ENCODE results near the gene RRM1. TPM values are rescaled to one million over a fixed set of nuclear protein-coding genes. Genes with fewer than 3 reads are reported as not detected.

The RRM1 gene
- total RNA-seq, 1 donor from 2014 or later = 34.1 TPM

DNA sequence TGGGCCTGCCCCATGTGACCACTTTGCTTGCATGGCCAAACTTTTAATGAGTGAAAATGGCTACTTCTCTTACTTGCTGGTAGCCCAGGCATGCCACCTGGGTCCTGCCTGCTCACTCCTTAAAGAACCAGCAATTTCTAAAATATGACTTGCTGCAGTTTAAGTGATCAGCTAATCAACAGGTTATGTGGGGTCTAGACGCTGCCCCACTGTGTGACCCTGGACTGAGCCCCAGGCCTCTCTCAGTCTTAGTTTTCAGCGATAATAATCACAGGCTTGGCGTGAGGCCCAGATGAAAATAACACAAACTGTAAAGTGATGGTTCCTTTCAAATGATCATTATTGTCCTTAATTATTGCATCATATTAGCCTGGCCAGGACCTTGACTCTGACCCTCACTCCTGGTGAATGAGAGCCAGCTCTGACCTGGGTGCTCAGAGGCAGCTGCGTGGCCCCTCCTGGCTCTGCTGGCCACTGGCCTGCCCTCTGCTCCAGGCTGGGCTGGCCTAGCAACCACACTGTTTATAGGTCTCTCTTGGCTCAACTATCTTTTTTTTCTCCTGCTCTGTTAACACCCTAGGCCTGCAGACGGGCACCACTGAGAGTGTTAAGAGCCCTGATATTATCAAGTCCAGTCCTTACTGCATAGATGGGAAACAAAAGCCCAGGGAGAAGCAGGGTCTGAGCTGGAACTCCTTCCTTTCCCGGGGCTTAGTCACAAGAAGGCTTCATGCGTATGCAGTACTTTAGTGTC is 89.7 kb downstream of the RRM1 start:
- Mint-ChIP-seq H3K27ac (ENCODE audit: unreplicated experiment) (no peak overlapping the region), H3K9me3 (ENCODE audit: low read depth) (no peaks in the 10 kb centered on the region), H3K4me3 (ENCODE audit: unreplicated experiment) (no peak overlapping the region), H3K36me3 (ENCODE audit: low read depth) (no peaks in the 10 kb centered on the region), H3K27me3 (ENCODE audit: low read depth) (no peaks in the 10 kb centered on the region), H3K4me1 (ENCODE audit: low read depth) (peaks cover 4% of the 10 kb centered on the region)
- TF ChIP-seq, protein P1, sequence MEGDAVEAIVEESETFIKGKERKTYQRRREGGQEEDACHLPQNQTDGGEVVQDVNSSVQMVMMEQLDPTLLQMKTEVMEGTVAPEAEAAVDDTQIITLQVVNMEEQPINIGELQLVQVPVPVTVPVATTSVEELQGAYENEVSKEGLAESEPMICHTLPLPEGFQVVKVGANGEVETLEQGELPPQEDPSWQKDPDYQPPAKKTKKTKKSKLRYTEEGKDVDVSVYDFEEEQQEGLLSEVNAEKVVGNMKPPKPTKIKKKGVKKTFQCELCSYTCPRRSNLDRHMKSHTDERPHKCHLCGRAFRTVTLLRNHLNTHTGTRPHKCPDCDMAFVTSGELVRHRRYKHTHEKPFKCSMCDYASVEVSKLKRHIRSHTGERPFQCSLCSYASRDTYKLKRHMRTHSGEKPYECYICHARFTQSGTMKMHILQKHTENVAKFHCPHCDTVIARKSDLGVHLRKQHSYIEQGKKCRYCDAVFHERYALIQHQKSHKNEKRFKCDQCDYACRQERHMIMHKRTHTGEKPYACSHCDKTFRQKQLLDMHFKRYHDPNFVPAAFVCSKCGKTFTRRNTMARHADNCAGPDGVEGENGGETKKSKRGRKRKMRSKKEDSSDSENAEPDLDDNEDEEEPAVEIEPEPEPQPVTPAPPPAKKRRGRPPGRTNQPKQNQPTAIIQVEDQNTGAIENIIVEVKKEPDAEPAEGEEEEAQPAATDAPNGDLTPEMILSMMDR (IDR thresholded peaks at IDR 0.05) = no peak
- DNase-seq (ENCODE audit: low spot score) = no peak

DNA sequence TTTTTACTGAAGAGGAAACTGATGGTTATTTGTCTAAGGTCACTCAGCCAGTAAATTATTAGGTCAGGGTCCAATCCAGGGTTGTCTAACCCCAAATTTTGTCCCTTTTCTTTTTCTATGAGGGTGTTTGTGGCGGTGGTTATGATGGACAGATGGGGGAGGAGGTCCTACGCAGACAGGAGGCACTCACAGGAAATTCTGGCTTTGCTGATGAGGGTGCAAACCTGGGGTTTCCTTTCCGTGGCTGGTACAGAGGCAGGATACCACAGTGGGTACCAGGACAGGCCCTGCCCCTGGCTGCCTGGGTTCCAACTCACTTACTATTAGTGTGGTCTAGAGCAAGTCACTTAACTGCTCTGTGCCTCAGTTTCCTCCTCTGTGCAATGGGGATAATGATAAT is 91.0 kb downstream of the RRM1 start:
- Mint-ChIP-seq H3K36me3 (ENCODE audit: low read depth) (no peaks in the 10 kb centered on the region), H3K27me3 (ENCODE audit: low read depth) (no peaks in the 10 kb centered on the region), H3K9me3 (ENCODE audit: low read depth) (no peaks in the 10 kb centered on the region), H3K4me1 (ENCODE audit: low read depth) (peaks cover 4% of the 10 kb centered on the region), H3K27ac (ENCODE audit: unreplicated experiment) (no peak overlapping the region), H3K4me3 (ENCODE audit: unreplicated experiment) (no peak overlapping the region)
- no peak for DNase-seq (ENCODE audit: low spot score)
- TF ChIP-seq, protein P1 (IDR thresholded peaks at IDR 0.05) = no peak

DNA sequence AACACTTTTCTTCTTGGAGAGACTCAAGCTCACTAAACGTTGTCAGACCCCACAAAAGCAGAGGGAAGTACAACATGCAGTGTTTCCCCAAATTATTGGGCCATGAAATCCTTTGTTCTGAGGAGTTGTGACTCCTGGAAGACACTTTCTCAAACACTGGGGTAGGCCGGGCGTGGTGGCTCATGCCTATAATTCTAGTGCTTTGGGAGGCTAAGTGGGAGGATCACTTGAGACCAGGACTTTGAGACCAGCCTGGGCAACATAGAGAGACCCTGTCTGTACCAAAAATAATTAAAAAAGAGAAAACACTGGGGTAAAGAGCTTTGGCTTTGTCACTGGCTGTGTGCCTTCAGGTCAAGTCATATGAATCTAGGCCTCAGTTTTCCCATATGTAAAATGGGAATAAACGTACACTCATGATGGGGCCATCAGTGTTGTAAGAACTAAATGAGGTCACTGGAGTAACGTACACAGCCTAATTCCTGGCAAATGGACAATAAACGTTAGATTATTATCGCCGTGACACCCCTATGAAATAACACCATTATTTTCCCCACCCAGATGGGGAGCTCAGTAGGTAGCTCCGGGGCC is 92.0 kb downstream of the RRM1 start:
- no peak for DNase-seq (ENCODE audit: low spot score)
- Mint-ChIP-seq H3K4me1 (ENCODE audit: low read depth) (peaks cover 4% of the 10 kb centered on the region), H3K27ac (ENCODE audit: unreplicated experiment) (peak overlapping the region; percentile 8), H3K36me3 (ENCODE audit: low read depth) (no peaks in the 10 kb centered on the region), H3K4me3 (ENCODE audit: unreplicated experiment) (peak overlapping the region; percentile 75), H3K27me3 (ENCODE audit: low read depth) (no peaks in the 10 kb centered on the region), H3K9me3 (ENCODE audit: low read depth) (no peaks in the 10 kb centered on the region)
- TF ChIP-seq, protein P1 (IDR thresholded peaks at IDR 0.05) = no peak

DNA sequence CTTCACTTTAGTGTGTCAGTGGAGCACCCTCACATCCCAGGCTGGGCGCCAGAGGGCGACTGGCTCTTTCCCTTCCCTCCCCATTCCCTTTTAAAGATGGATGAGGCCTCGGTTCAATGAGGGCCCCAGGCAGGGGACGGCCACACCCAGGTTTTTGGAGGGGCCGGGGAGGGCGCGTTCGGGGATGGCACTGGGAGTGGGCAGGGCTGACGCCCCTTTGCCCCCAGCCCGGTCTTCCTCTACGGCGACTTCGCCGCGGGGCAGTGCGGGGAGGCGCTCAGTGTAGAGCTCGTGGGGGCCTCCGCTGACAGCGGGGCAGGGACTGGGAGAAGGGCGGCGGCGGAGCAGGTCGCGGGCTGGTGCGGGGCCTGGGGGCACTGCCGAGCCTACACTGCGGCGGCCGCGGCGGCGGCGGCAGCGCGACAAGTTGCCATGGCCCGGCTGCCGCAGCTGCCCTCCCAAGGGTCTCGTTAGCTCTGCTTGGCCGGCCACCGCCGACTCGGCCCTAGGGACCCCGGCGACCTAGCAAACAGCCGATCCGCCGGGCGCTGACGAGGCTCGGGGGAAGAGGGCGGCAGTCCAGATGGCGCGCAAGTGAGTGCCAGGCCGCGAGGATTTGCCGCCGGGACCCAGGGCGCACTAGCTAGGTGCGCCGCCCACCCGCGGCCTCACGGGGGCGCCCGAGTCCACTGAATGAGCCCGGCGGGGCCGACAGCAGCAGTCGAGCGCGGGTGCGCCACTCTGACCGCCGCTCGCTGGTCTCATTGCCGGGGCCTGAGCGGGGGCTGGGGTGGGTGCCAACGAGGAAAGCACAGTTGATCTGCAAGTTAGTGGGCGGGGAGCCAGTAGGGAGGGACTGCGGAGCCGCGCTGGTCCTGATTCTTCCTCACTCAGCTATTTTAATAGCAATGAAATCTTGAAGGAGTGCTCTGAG is 92.7 kb downstream of the RRM1 start:
- H3K36me3 Mint-ChIP-seq (ENCODE audit: low read depth) = no peaks in the 10 kb centered on the region
- peaks cover 4% of the 10 kb centered on the region for H3K4me1 Mint-ChIP-seq (ENCODE audit: low read depth)
- H3K27ac Mint-ChIP-seq (ENCODE audit: unreplicated experiment) = peak overlapping the region; percentile 45

More for the DNA sequence above, 92.7 kb downstream of the RRM1 start:
- H3K4me3 Mint-ChIP-seq (ENCODE audit: unreplicated experiment) = peak overlapping the region; percentile 75
- no peaks in the 10 kb centered on the region for H3K9me3 Mint-ChIP-seq (ENCODE audit: low read depth)
- peak; percentile 94 for DNase-seq (ENCODE audit: low spot score)
- TF ChIP-seq, protein P1 (IDR thresholded peaks at IDR 0.05) = peak; percentile 87
- no peaks in the 10 kb centered on the region for H3K27me3 Mint-ChIP-seq (ENCODE audit: low read depth)

Other genes starting within 250 kb of the RRM1 start
- gene STIM1, start 239.1 kb upstream of the RRM1 start, total RNA-seq = 38.5 to 50.7 TPM (median 46.7 TPM) in 3 replicates

Data from chondrocyte (in vitro differentiated cells).